Liver (tissue), 3 donors: ENCODE results near the gene CATSPERB.

ENCODE experiments used
- ATF3 ChIP-seq: IDR thresholded peaks from 2 replicates; pipeline ENCODE4 v1.6.1; 2016; ENCODE audit warnings: antibody characterized with exemption
- CTCF ChIP-seq: fragments of 150-350 bp; IDR thresholded peaks from 2 replicates; pipeline ENCODE4 v1.5.1; 2017; ENCODE audit warnings: improper control_type of control experiment, low read depth, low read length; ENCODE audit not compliant: missing input control
- SP1 ChIP-seq: IDR thresholded peaks from 2 replicates; pipeline ENCODE4 v1.6.1; 2018; ENCODE audit warnings: antibody characterized with exemption, mild to moderate bottlenecking
- YY1 ChIP-seq: IDR thresholded peaks from 2 replicates; pipeline ENCODE4 v1.6.1; 2016; ENCODE audit warnings: antibody characterized with exemption, mild to moderate bottlenecking
- donor health status: healthy.
- donor health status: healthy.

- TF ChIP-seq CTCF = no peak
- peak; percentile 42 for TF ChIP-seq YY1
- TF ChIP-seq ATF3 = peak; percentile 29
- TF ChIP-seq SP1 = peak; percentile 34
These were observed 48.6 kb upstream of the CATSPERB start for GRCh38 chr14:91780452-91780851.
